Measurements from ENCODE around the gene ATXN7.

The ATXN7 gene

DNA sequence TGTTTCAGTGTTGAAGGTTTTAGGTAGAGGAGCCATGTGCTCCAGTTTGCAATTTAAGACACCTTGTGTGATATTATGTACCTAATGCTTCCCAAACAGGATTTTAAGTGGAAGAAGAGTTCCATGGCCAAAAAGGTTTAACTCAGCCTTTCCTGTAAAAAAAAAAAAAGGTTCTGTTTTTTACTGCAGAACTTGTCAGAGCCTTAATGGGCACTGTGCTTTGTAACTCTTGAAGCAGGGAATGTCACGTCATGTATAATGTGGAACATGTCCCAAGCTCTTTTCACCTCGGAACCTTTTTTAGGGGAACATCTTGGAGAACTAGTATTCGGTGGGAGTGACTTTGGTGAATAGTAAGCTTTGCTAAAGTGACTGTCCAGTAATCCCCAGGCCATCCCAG, 128.0 kb downstream of the ATXN7 start:
- no peak overlapping the region for H3K4me3 ChIP-seq (ENCODE audit: low read length in 2 of 2)
- H3K9me3 ChIP-seq (ENCODE audit: control insufficient read depth in 2 of 2, low read length in 2 of 2): no peaks in the 10 kb centered on the region
- H3K36me3 ChIP-seq (ENCODE audit: control insufficient read depth in 2 of 2, insufficient read depth in 2 of 2, low read length in 2 of 2): peaks cover 80 to 81% of the 10 kb centered on the region in 2 donors
- no peaks in the 10 kb centered on the region for H3K4me1 ChIP-seq (ENCODE audit: control insufficient read depth in 2 of 2, insufficient read depth in 2 of 2, low read length in 2 of 2)
- no peaks in the 10 kb centered on the region for H3K27me3 ChIP-seq (ENCODE audit: control insufficient read depth in 2 of 2, insufficient read depth in 2 of 2, low read length in 2 of 2)
- no peak overlapping the region for H3K9ac ChIP-seq (ENCODE audit: low read depth in 1 of 2, low read length in 2 of 2)
- H3K27ac ChIP-seq (ENCODE audit: low read depth in 2 of 2, low read length in 2 of 2): no peak overlapping the region

DNA sequence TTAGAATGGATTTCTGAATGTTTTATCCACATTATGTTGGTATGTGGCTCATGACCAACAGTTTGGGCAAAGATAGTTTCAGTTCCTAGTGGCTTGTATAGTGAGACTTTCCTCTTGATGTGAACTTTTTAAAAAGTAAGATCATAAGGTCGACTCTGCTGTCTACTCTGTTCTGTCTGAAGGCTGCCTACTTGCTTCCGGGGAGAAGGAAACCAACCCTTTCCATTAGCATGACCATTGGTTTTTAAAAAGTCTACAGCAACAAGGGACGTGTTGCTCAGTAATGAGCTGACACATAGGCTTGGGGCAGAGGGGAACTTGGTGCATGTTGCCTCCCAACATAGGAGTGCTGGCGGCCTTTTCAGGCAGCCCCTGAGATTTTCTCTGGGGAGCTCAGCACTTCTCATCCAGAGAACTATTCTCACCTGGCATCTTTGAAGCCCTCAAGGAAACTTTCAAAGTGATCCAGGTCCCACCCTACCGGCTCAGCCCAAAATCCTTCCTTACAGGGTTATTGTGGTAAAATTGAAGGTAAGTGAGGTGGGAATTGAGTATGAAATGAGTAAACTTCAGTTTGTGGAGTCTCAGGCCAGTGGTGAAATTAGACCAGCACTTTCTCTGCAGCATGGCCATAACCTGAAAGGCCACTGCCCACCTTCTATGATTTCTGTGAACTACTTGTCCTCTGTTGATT, 129.0 kb downstream of the ATXN7 start:
- H3K27me3 ChIP-seq (ENCODE audit: control insufficient read depth in 2 of 2, insufficient read depth in 2 of 2, low read length in 2 of 2): no peaks in the 10 kb centered on the region
- H3K4me3 ChIP-seq (ENCODE audit: low read length in 2 of 2): no peak overlapping the region
- no peaks in the 10 kb centered on the region for H3K9me3 ChIP-seq (ENCODE audit: control insufficient read depth in 2 of 2, low read length in 2 of 2)
- no peak overlapping the region for H3K27ac ChIP-seq (ENCODE audit: low read depth in 2 of 2, low read length in 2 of 2)
- H3K36me3 ChIP-seq (ENCODE audit: control insufficient read depth in 2 of 2, insufficient read depth in 2 of 2, low read length in 2 of 2): peaks cover 75 to 80% of the 10 kb centered on the region in 2 donors
- H3K4me1 ChIP-seq (ENCODE audit: control insufficient read depth in 2 of 2, insufficient read depth in 2 of 2, low read length in 2 of 2): no peaks in the 10 kb centered on the region
- no peak overlapping the region for H3K9ac ChIP-seq (ENCODE audit: low read depth in 1 of 2, low read length in 2 of 2)

DNA sequence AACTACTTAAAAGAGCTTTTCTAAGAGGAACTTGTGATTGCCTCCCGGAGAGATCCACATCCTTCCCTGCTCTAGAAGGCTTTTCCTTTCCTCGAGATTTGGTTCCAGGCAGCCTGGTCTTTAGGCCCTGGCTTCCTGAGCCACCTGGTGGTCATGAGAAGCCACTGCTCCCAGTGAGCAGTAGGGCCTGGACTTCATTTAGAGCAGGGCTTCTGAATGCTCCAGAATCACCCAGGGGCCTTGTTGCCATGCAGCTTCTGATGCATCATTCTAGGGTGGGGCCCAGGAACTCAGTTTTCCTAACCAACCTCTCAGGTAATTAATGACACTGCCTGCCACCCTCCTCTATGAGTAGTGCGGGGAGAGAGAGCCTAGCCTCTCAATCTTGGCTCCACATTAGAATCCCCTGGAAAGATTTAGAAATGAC, 130.0 kb downstream of the ATXN7 start:
- no peaks in the 10 kb centered on the region for H3K27me3 ChIP-seq (ENCODE audit: control insufficient read depth in 2 of 2, insufficient read depth in 2 of 2, low read length in 2 of 2)
- no peak overlapping the region for H3K4me3 ChIP-seq (ENCODE audit: low read length in 2 of 2)
- H3K9ac ChIP-seq (ENCODE audit: low read depth in 1 of 2, low read length in 2 of 2): no peak overlapping the region
- no peak overlapping the region for H3K27ac ChIP-seq (ENCODE audit: low read depth in 2 of 2, low read length in 2 of 2)
- no peaks in the 10 kb centered on the region for H3K4me1 ChIP-seq (ENCODE audit: control insufficient read depth in 2 of 2, insufficient read depth in 2 of 2, low read length in 2 of 2)
- peaks cover 67 to 74% of the 10 kb centered on the region in 2 donors for H3K36me3 ChIP-seq (ENCODE audit: control insufficient read depth in 2 of 2, insufficient read depth in 2 of 2, low read length in 2 of 2)
- no peaks in the 10 kb centered on the region for H3K9me3 ChIP-seq (ENCODE audit: control insufficient read depth in 2 of 2, low read length in 2 of 2)

DNA sequence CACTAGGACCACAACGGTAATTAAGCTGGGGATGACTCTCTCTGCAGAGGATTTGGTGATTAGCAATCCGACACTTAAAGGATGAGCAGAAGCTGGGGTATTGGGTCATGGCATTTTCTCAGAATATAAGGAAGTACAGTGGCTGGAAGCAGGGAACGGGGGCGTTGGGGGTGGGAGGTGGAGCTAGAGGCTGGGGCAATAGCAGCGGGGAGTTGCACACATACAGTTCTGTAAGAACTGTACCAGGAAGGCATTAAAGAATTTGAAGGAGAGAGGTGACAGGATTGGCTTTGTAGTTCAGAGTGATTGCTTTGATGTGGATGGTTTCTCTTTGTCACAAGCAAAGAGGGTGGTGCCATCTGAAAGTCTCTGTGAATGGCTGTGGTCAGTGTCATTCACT, 131.4 kb downstream of the ATXN7 start:
- Histone ChIP-seq H3K27ac (ENCODE audit: low read depth in 2 of 2, low read length in 2 of 2) (no peak overlapping the region), H3K27me3 (ENCODE audit: control insufficient read depth in 2 of 2, insufficient read depth in 2 of 2, low read length in 2 of 2) (no peaks in the 10 kb centered on the region), H3K4me3 (ENCODE audit: low read length in 2 of 2) (no peak overlapping the region), H3K4me1 (ENCODE audit: control insufficient read depth in 2 of 2, insufficient read depth in 2 of 2, low read length in 2 of 2) (no peaks in the 10 kb centered on the region), H3K9ac (ENCODE audit: low read depth in 1 of 2, low read length in 2 of 2) (no peak overlapping the region), H3K36me3 (ENCODE audit: control insufficient read depth in 2 of 2, insufficient read depth in 2 of 2, low read length in 2 of 2) (peaks cover 53 to 72% of the 10 kb centered on the region in 2 donors), H3K9me3 (ENCODE audit: control insufficient read depth in 2 of 2, low read length in 2 of 2) (no peaks in the 10 kb centered on the region)

DNA sequence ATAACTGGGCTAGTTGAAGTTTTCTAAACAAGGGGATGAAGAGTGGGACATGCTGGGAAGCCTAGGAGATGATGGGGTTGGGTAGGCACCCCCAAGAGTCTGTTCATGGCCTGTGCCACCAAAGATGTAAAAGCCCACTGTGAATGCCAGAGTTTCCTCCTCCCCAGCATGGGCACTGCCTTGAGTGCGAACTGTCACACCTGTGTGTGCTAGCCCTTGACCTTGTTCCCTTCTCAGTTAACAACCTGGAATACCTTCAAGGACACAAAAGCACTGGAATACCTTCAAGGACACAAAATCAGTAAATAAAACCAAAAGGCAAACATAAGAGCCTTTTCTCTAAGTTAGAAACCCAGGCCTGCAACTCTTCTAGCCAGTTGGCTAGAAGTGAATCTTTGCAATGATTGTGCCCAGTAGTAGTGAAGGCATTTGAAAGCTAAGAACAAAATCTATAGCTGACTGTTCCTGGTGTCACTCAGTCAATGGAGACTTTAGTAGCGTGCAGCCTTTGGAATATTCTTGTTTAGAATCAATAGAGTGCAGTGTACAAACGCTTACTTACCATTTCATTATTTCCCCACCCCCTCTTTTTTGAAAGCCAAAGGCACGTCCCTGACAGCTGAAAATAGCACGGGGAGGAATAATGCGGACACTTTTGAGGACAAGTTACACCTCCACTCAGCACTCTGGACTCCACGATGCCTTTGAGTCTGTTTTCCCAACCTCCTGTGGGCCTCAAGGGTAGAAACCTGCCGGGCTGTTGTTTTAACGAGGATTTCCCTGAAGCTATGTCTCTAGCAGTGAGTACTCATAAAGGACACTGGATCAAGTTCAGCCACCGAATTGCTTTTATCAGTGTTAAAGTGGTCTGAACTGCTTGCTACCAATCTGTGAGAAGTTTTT, 135.4 kb downstream of the ATXN7 start:
- H3K27me3 ChIP-seq (ENCODE audit: control insufficient read depth in 2 of 2, insufficient read depth in 2 of 2, low read length in 2 of 2): no peaks in the 10 kb centered on the region
- H3K4me1 ChIP-seq (ENCODE audit: control insufficient read depth in 2 of 2, insufficient read depth in 2 of 2, low read length in 2 of 2): no peaks in the 10 kb centered on the region
- no peaks in the 10 kb centered on the region for H3K9me3 ChIP-seq (ENCODE audit: control insufficient read depth in 2 of 2, low read length in 2 of 2)
- no peak overlapping the region for H3K4me3 ChIP-seq (ENCODE audit: low read length in 2 of 2)
- H3K36me3 ChIP-seq (ENCODE audit: control insufficient read depth in 2 of 2, insufficient read depth in 2 of 2, low read length in 2 of 2): peaks cover 36 to 67% of the 10 kb centered on the region in 2 donors
- H3K9ac ChIP-seq (ENCODE audit: low read depth in 1 of 2, low read length in 2 of 2): no peak overlapping the region
- H3K27ac ChIP-seq (ENCODE audit: low read depth in 2 of 2, low read length in 2 of 2): no peak overlapping the region

DNA sequence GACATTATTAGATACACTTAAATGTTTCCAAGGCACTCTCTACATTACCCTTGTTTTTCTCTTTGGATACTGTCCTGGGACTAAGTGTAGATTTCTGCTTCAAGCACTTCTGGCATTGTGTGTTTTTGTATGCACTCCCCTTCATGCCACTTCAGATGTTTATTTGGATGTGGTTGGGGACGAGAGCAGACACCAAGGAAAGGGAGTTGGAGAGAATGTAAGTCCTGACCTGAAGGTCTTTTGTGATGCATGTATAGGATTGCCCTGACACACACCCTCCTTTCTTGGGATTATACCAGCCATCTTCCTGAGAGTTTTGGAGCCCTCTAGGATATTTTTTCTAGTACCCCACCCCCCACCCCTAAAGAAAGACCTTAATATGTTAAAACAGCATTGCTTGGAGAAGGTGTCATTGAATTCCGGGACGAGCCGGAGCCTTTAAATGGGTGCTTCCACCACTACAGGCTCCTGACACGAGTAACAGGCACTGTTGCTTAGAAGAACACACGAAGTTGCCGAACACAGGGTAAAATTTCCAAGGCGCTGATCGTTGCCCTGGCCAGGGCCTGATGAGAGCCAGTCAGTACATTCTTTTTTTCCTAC, 136.9 kb downstream of the ATXN7 start:
- Histone ChIP-seq H3K4me1 (ENCODE audit: control insufficient read depth in 2 of 2, insufficient read depth in 2 of 2, low read length in 2 of 2) (no peaks in the 10 kb centered on the region), H3K27ac (ENCODE audit: low read depth in 2 of 2, low read length in 2 of 2) (no peak overlapping the region), H3K27me3 (ENCODE audit: control insufficient read depth in 2 of 2, insufficient read depth in 2 of 2, low read length in 2 of 2) (no peaks in the 10 kb centered on the region), H3K9ac (ENCODE audit: low read depth in 1 of 2, low read length in 2 of 2) (no peak overlapping the region), H3K4me3 (ENCODE audit: low read length in 2 of 2) (no peak overlapping the region), H3K36me3 (ENCODE audit: control insufficient read depth in 2 of 2, insufficient read depth in 2 of 2, low read length in 2 of 2) (peaks cover 37 to 60% of the 10 kb centered on the region in 2 donors), H3K9me3 (ENCODE audit: control insufficient read depth in 2 of 2, low read length in 2 of 2) (no peaks in the 10 kb centered on the region)

DNA sequence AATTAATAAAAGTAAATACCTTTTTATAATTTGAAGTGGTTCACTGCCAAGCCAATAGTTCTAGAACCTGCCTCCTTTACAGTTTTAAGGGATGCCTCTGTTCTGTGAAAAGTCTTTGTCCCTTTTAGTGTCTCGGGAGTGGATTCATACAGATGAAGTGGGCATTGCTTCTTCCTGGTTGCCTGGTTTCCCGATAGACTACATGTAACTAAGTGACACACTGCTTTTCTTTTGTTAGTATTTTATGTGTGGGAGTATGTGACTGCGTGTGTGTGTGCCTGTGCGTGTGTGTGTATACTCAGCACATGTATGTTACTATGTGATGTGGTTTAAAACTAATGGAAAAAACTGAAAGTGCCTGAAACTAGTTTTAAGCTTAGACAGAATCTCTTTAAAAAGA, 138.6 kb downstream of the ATXN7 start:
- Histone ChIP-seq H3K9ac (ENCODE audit: low read depth in 1 of 2, low read length in 2 of 2) (no peak overlapping the region), H3K4me1 (ENCODE audit: control insufficient read depth in 2 of 2, insufficient read depth in 2 of 2, low read length in 2 of 2) (no peaks in the 10 kb centered on the region), H3K27ac (ENCODE audit: low read depth in 2 of 2, low read length in 2 of 2) (no peak overlapping the region), H3K36me3 (ENCODE audit: control insufficient read depth in 2 of 2, insufficient read depth in 2 of 2, low read length in 2 of 2) (peaks cover 40 to 63% of the 10 kb centered on the region in 2 donors), H3K4me3 (ENCODE audit: low read length in 2 of 2) (no peak overlapping the region), H3K9me3 (ENCODE audit: control insufficient read depth in 2 of 2, low read length in 2 of 2) (no peaks in the 10 kb centered on the region), H3K27me3 (ENCODE audit: control insufficient read depth in 2 of 2, insufficient read depth in 2 of 2, low read length in 2 of 2) (no peaks in the 10 kb centered on the region)

DNA sequence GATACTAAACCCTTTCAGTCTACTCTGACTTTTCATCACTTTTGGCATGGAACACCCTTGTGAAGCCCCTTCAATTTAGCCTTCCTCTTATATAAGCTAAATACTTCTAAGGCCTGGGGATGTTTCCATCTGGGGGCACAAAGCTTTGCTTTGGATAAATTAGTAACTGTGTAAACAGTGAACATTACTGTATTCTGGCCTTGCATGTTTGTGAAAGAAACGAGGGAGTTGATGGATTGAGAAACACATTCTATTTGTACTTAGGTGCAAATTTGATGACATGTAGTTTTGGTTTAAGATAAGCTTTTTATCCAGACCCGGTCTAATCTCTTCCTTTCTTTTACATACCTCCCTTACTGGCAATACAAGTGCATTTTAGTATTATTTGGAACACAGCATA, 139.9 kb downstream of the ATXN7 start:
- Histone ChIP-seq H3K9ac (ENCODE audit: low read depth in 1 of 2, low read length in 2 of 2) (no peak overlapping the region), H3K4me1 (ENCODE audit: control insufficient read depth in 2 of 2, insufficient read depth in 2 of 2, low read length in 2 of 2) (no peaks in the 10 kb centered on the region), H3K27ac (ENCODE audit: low read depth in 2 of 2, low read length in 2 of 2) (no peak overlapping the region), H3K9me3 (ENCODE audit: control insufficient read depth in 2 of 2, low read length in 2 of 2) (no peaks in the 10 kb centered on the region), H3K36me3 (ENCODE audit: control insufficient read depth in 2 of 2, insufficient read depth in 2 of 2, low read length in 2 of 2) (peaks cover 46 to 69% of the 10 kb centered on the region in 2 donors), H3K4me3 (ENCODE audit: low read length in 2 of 2) (no peak overlapping the region), H3K27me3 (ENCODE audit: control insufficient read depth in 2 of 2, insufficient read depth in 2 of 2, low read length in 2 of 2) (no peaks in the 10 kb centered on the region)

DNA sequence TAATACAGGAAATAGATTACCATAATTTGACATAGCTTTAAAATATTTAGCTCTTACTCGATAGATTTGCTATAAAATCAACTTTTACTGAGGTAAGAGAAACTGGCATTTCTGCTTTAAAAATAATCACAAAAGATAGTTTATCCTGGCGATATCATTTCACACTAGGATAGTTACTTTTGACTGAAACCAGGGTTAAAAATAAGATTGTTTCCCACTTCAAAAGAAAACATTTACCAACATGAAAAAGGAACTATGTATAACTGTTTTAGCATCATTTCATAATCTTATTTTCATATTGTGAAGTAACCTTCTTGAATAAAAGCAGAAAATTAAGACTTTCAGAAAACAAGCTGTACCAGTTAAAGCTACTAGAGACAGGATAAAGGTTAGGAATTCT, 144.3 kb downstream of the ATXN7 start:
- Histone ChIP-seq H3K9ac (ENCODE audit: low read depth in 1 of 2, low read length in 2 of 2) (no peak overlapping the region), H3K4me1 (ENCODE audit: control insufficient read depth in 2 of 2, insufficient read depth in 2 of 2, low read length in 2 of 2) (no peaks in the 10 kb centered on the region), H3K27ac (ENCODE audit: low read depth in 2 of 2, low read length in 2 of 2) (no peak overlapping the region), H3K27me3 (ENCODE audit: control insufficient read depth in 2 of 2, insufficient read depth in 2 of 2, low read length in 2 of 2) (no peaks in the 10 kb centered on the region), H3K4me3 (ENCODE audit: low read length in 2 of 2) (no peak overlapping the region), H3K36me3 (ENCODE audit: control insufficient read depth in 2 of 2, insufficient read depth in 2 of 2, low read length in 2 of 2) (peaks cover 77 to 79% of the 10 kb centered on the region in 2 donors), H3K9me3 (ENCODE audit: control insufficient read depth in 2 of 2, low read length in 2 of 2) (no peaks in the 10 kb centered on the region)
